H9 (cell line): ENCODE data around the gene SRGAP1. TPM values are rescaled to one million over a fixed set of nuclear protein-coding genes. Genes with fewer than 3 reads are reported as not detected.

Experiments
- DNase-seq: peaks from one replicate; pipeline ENCODE4 v3.0.0-alpha.2; 2017
- H2AFZ ChIP-seq: one replicate; pipeline ENCODE4 v1.6.1; 2013; ENCODE audit warnings: mild to moderate bottlenecking, low read length, control low read depth, moderate library complexity
- H2AK5ac ChIP-seq: 2 replicates; pipeline ENCODE4 v1.6.1; 2013; ENCODE audit warnings: low read length, control low read depth, mixed read lengths; ENCODE audit not compliant: insufficient read length
- H2BK120ac ChIP-seq: one replicate; pipeline ENCODE4 v1.6.1; 2013; ENCODE audit warnings: low read depth, mild to moderate bottlenecking, low read length, control low read depth, inconsistent platforms; ENCODE audit not compliant: poor library complexity, severe bottlenecking
- H2BK12ac ChIP-seq: 2 replicates; pipeline ENCODE4 v1.6.1; 2013; ENCODE audit warnings: low read length, control low read depth, mixed read lengths, low read depth; ENCODE audit not compliant: insufficient read length
- H2BK15ac ChIP-seq: 2 replicates; pipeline ENCODE4 v1.6.1; 2013; ENCODE audit warnings: low read depth, low read length, control low read depth
- H2BK20ac ChIP-seq: one replicate; pipeline ENCODE4 v1.6.1; 2013; ENCODE audit warnings: low read depth, mild to moderate bottlenecking, low read length, control low read depth, inconsistent platforms; ENCODE audit not compliant: poor library complexity, severe bottlenecking
- H2BK5ac ChIP-seq: 2 replicates; pipeline ENCODE4 v1.6.1; 2013; ENCODE audit warnings: low read length, control low read depth, mixed read lengths; ENCODE audit not compliant: insufficient read length
- H3K14ac ChIP-seq: 2 replicates; pipeline ENCODE4 v1.6.1; 2013; ENCODE audit warnings: low read length, control low read depth; ENCODE audit not compliant: insufficient read depth
- H3K18ac ChIP-seq: 2 replicates; pipeline ENCODE4 v1.6.1; 2013; ENCODE audit warnings: low read depth, mild to moderate bottlenecking, mixed read lengths, low read length, control low read depth; ENCODE audit not compliant: insufficient read length
- H3K23ac ChIP-seq: 2 replicates; pipeline ENCODE4 v1.6.1; 2013; ENCODE audit warnings: low read length, control low read depth, mixed read lengths, low read depth; ENCODE audit not compliant: insufficient read length
- H3K23me2 ChIP-seq: 2 replicates; pipeline ENCODE4 v1.6.1; 2013; ENCODE audit warnings: low read depth, mild to moderate bottlenecking, mixed read lengths, low read length, control low read depth; ENCODE audit not compliant: insufficient read length, poor library complexity, severe bottlenecking
- H3K27ac ChIP-seq: 2 replicates; pipeline ENCODE4 v1.5.1; 2013; ENCODE audit warnings: low read length, control low read depth, mixed read lengths, low read depth; ENCODE audit not compliant: insufficient read length
- H3K27me3 ChIP-seq: 2 replicates; pipeline ENCODE4 v1.6.1; 2013; ENCODE audit warnings: low read length, control low read depth, inconsistent platforms; ENCODE audit not compliant: insufficient read depth
- H3K4ac ChIP-seq: 2 replicates; pipeline ENCODE4 v1.6.1; 2013; ENCODE audit warnings: low read depth, mild to moderate bottlenecking, control low read depth, inconsistent platforms, low read length, moderate library complexity
- H3K4me1 ChIP-seq: 2 replicates; pipeline ENCODE4 v1.6.1; 2013; ENCODE audit warnings: low read length, control low read depth, inconsistent platforms; ENCODE audit not compliant: insufficient read depth
- H3K4me2 ChIP-seq: 2 replicates; pipeline ENCODE4 v1.6.1; 2013; ENCODE audit warnings: low read length, control low read depth, mixed read lengths; ENCODE audit not compliant: insufficient read length, insufficient read depth
- H3K56ac ChIP-seq: 2 replicates; pipeline ENCODE4 v1.6.1; 2013; ENCODE audit warnings: low read depth, mild to moderate bottlenecking, mixed read lengths, low read length, control low read depth; ENCODE audit not compliant: insufficient read length
- H3K79me1 ChIP-seq: 2 replicates; pipeline ENCODE4 v1.6.1; 2013; ENCODE audit warnings: low read depth, mild to moderate bottlenecking, moderate library complexity, low read length, control low read depth, inconsistent platforms; ENCODE audit not compliant: insufficient read depth, poor library complexity, severe bottlenecking
- H3K79me2 ChIP-seq: 2 replicates; pipeline ENCODE4 v1.6.1; 2013; ENCODE audit warnings: low read length, control low read depth, inconsistent platforms; ENCODE audit not compliant: insufficient read depth
- H3K9ac ChIP-seq: 2 replicates; pipeline ENCODE4 v1.6.1; 2013; ENCODE audit warnings: low read length, control low read depth, mixed read lengths; ENCODE audit not compliant: insufficient read length; ENCODE audit errors: extremely low read depth
- H3K9me3 ChIP-seq: one replicate; pipeline ENCODE4 v1.6.1; 2013; ENCODE audit warnings: low read depth, low read length, inconsistent platforms; ENCODE audit not compliant: control insufficient read depth
- H3T11ph ChIP-seq: one replicate; pipeline ENCODE4 v1.6.1; 2013; ENCODE audit warnings: mild to moderate bottlenecking, low read length, control low read depth, inconsistent platforms
- H4K20me1 ChIP-seq: one replicate; pipeline ENCODE4 v1.6.1; 2013; ENCODE audit not compliant: control insufficient read depth, insufficient read length, insufficient read depth
- H4K5ac ChIP-seq: 2 replicates; pipeline ENCODE4 v1.6.1; 2013; ENCODE audit warnings: low read depth, mild to moderate bottlenecking, mixed read lengths, low read length, control low read depth; ENCODE audit not compliant: insufficient read length
- H4K8ac ChIP-seq: replicated peaks from 2 replicates; pipeline ENCODE4 v1.6.1; 2013; ENCODE audit warnings: low read length, control low read depth, mixed read lengths, low read depth; ENCODE audit not compliant: insufficient read length
- H4K91ac ChIP-seq: 2 replicates; pipeline ENCODE4 v1.6.1; 2013; ENCODE audit warnings: low read depth, mild to moderate bottlenecking, moderate library complexity, mixed read lengths, low read length, control low read depth; ENCODE audit not compliant: insufficient read length
- H3K27ac Mint-ChIP-seq, 3 experiments: 2 replicates in 2 of 3; 3 replicates in 1 of 3; pipeline ENCODE4 v1.8.0; 2020 to 2021; ENCODE audit warnings: mixed read lengths in 3 of 3, mild to moderate bottlenecking in 1 of 3, moderate library complexity in 1 of 3
- H3K27me3 Mint-ChIP-seq: 2 replicates; pipeline ENCODE4 v1.8.0; 2021; ENCODE audit warnings: low read depth, mild to moderate bottlenecking, moderate library complexity, mixed read lengths
- H3K36me3 Mint-ChIP-seq, 3 experiments: 2 replicates in 2 of 3; 3 replicates in 1 of 3; pipeline ENCODE4 v1.8.0; 2020 to 2021; ENCODE audit warnings: low read depth in 3 of 3, mixed read lengths in 3 of 3; ENCODE audit not compliant: insufficient read depth in 1 of 3
- H3K4me1 Mint-ChIP-seq, 2 experiments: 2 replicates each; pipeline ENCODE4 v1.8.0; 2020; ENCODE audit warnings: mixed read lengths in 2 of 2
- H3K4me3 Mint-ChIP-seq, 2 experiments: 2 replicates in 1 of 2; 3 replicates in 1 of 2; pipeline ENCODE4 v1.8.0; 2020 to 2021; ENCODE audit warnings: mild to moderate bottlenecking in 2 of 2, mixed read lengths in 2 of 2, moderate library complexity in 1 of 2
- H3K9me3 Mint-ChIP-seq, 2 experiments: 2 replicates in 1 of 2; 3 replicates in 1 of 2; pipeline ENCODE4 v1.8.0; 2020; ENCODE audit warnings: mild to moderate bottlenecking in 2 of 2, mixed read lengths in 2 of 2, moderate library complexity in 1 of 2
- WGBS: extraction: QIAGEN DNeasy Blood & Tissue Kit; methylation state at CpG from one replicate; pipeline ENCODE4 v1.1.7; 2013; ENCODE audit warnings: missing lambda C conversion rate, low lambda C conversion rate, mixed read lengths; ENCODE audit not compliant: insufficient read length; ENCODE audit errors: extremely low coverage; 5-methylcytosine and 5-hydroxymethylcytosine counted together
- total RNA-seq: library from RNA; stranded (reverse); gene quantifications from 2 replicates; pipeline ENCODE4 v1.2.1, GENCODE V29; 2021
- TF ChIP-seq, protein P1 (sequence below): fragments of 200-600 bp; sonication (generic); conservative IDR thresholded peaks from 3 replicates; pipeline ENCODE4 v1.8.0; 2021; ENCODE audit warnings: antibody characterized with exemption, mild to moderate bottlenecking

The SRGAP1 gene
- total RNA-seq, 1 experiment from 2014 or later: 4.8 TPM

DNA sequence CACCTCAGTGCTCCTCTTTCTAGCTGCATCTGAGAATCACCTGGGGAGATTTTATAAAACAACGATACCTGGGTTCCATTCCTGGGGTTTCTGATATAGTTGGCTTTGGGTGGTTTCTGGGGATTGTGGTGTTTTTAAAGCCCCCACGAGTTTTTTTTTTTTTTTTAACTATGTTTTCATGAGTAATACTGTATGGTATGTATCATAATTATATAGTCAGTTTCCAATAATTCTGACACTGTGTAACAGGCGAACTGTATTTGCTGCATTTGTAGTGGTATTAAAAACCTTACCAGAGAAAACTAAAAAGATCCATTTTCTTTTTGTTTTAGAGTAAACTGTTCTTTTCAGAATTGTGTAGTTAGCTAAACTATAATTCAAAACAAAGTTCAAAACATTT lies 84.9 kb downstream of the SRGAP1 start:
- Histone ChIP-seq H3K27ac (no peak overlapping the region), H3K79me2 (no peaks in the 10 kb centered on the region), H2AFZ (no peak overlapping the region), H3K14ac (no peak overlapping the region), H2BK12ac (no peak overlapping the region), H2BK20ac (no peak overlapping the region), H2BK15ac (no peak overlapping the region), H3K27me3 (no peaks in the 10 kb centered on the region), H3K4ac (no peak overlapping the region), H3K9me3 (no peaks in the 10 kb centered on the region), H4K20me1 (no peaks in the 10 kb centered on the region), H3K4me1 (no peaks in the 10 kb centered on the region; the same call in 1 of the 2 replicates), H3K23ac (no peak overlapping the region), H4K5ac (no peak overlapping the region), H2AK5ac (no peak overlapping the region), H3K79me1 (peaks cover 3% of the 10 kb centered on the region), H4K8ac (no peak overlapping the region), H2BK5ac (no peak overlapping the region), H4K91ac (no peak overlapping the region), H3K4me2 (no peak overlapping the region), H2BK120ac (no peak overlapping the region), H3K9ac (no peak overlapping the region), H3K18ac (no peak overlapping the region), H3T11ph (no peak overlapping the region), H3K23me2 (no peaks in the 10 kb centered on the region), H3K56ac (no peak overlapping the region)
- Mint-ChIP-seq H3K27ac (no peak overlapping the region), H3K36me3 (0 out of 7 replicates have a peak, but pooled peaks cover 0 to 10% (median 0%) of the 10 kb centered on the region in 3 experiments), H3K4me3 (no peak overlapping the region), H3K9me3 (no peaks in the 10 kb centered on the region), H3K27me3 (no peaks in the 10 kb centered on the region), H3K4me1 (peaks cover 21 to 24% of the 10 kb centered on the region in 2 experiments)
- no CpG with 5 or more reads among the region's 3 CpGs for WGBS
- TF ChIP-seq, protein P1, sequence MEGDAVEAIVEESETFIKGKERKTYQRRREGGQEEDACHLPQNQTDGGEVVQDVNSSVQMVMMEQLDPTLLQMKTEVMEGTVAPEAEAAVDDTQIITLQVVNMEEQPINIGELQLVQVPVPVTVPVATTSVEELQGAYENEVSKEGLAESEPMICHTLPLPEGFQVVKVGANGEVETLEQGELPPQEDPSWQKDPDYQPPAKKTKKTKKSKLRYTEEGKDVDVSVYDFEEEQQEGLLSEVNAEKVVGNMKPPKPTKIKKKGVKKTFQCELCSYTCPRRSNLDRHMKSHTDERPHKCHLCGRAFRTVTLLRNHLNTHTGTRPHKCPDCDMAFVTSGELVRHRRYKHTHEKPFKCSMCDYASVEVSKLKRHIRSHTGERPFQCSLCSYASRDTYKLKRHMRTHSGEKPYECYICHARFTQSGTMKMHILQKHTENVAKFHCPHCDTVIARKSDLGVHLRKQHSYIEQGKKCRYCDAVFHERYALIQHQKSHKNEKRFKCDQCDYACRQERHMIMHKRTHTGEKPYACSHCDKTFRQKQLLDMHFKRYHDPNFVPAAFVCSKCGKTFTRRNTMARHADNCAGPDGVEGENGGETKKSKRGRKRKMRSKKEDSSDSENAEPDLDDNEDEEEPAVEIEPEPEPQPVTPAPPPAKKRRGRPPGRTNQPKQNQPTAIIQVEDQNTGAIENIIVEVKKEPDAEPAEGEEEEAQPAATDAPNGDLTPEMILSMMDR: no peak
- no peak for DNase-seq
